HG03066 (cell line): ENCODE data around the gene PLXDC2.

ENCODE experiments used
- ATAC-seq: cut with Tn5 transposase; IDR thresholded peaks from one replicate; pipeline ENCODE4 v1.9.1; 2021; ENCODE audit warnings: low read depth; ENCODE audit not compliant: unreplicated experiment

The PLXDC2 gene

DNA sequence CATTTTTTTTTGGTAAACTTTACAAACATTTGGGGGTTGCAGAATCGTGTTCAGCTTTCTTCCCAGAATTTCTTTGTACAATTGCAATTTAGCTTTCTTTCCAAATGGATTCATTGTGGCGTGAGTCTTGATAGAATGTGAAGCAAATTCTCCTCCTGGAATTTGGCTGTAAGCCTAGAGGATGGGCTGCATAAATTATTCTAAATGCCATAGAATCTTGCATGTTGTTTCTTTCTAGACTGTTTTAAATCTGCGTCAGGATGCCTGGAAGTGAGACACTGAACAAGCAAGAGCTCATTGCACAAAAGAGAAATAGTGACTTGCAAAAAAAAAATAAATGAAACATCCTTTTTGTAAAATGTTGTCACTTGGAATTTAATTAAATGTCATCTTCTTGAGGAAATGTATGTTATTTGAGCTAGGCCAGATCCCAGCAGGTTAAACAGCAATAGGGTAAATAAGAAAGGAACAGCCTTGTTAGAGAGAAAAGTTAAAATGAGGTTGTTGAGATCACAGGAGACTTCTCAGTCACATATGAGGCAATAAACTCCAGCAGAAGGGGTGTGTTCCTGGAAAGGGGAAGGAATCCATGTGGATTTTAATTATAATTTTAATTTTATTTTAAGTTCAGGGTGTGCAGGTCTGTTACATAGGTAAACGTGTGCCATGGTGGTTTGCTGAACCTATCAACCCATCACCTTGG lies 483.0 kb downstream of the PLXDC2 start:
- ATAC-seq = no peak

DNA sequence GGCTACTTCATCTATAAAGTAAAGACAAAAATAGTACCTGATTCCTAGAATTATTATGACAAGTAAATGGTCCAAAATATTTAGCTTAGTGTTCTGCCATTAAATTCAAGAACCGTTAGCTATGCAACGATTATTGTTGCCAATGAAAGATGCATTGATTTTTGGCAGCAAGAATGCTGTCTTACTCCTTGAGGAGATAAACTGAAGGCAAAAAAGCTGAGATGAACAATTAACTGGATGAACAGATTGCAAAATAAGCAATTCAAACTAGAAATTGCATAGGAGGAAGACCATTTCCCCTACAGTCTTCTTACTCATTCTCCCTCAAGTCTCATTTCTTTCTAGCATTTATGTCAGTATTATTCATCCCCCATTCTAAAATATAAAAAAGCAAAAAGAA lies 484.5 kb downstream of the PLXDC2 start:
- no peak for ATAC-seq

DNA sequence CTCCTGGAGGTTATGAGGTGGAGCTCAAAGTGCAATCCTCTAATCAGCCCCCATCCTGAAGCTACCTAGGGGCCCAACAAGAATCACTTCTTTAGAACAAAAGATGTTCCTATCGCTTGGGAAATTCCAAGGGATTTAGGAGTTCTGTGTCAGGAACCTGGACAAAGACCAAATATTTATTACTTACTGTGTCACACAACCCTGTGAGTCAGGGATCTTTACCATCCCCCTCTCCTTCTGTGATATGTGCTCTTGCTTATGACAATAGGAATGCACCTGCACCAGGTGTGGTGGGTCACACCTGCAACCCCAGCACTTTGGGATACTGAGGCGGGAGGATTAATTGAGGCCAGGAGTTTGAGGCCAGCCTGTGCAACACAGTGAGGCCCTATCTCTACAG lies 485.8 kb downstream of the PLXDC2 start:
- no peak for ATAC-seq

GRCh38 chr10:20303453-20304152 lies 487.4 kb downstream of the PLXDC2 start:
- no peak for ATAC-seq

- ATAC-seq = no peak
Measured at GRCh38 chr10:20313665-20314064, 497.4 kb downstream of the PLXDC2 start.

- no peak for ATAC-seq
Measured at GRCh38 chr10:20314431-20314830, 498.2 kb downstream of the PLXDC2 start.

- no peak for ATAC-seq
Measured at GRCh38 chr10:20327954-20328353, 511.7 kb downstream of the PLXDC2 start.

DNA sequence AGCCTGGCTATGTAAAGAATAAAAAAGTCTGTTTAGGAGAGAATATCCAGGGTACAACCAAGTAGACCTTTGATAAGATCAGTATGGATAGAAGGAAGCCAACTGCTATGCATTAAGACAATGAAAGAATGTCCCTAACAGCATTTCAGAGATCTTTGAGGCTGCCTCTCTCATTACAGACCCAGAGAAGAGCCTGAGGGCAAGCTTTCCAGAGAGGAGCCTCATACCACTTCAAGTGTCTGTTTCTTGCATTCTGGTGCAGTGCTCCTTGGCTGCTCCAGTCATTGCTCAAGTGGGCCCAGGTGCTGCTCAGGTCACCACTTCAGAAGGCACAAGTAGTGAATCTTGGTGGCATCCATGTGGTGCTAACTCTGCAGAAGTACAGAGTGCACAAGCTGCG lies 514.0 kb downstream of the PLXDC2 start:
- ATAC-seq = no peak

GRCh38 chr10:20334559-20334958 lies 518.3 kb downstream of the PLXDC2 start:
- no peak for ATAC-seq
